Measurements from ENCODE around the gene ZC3H13.

Gene ZC3H13

DNA sequence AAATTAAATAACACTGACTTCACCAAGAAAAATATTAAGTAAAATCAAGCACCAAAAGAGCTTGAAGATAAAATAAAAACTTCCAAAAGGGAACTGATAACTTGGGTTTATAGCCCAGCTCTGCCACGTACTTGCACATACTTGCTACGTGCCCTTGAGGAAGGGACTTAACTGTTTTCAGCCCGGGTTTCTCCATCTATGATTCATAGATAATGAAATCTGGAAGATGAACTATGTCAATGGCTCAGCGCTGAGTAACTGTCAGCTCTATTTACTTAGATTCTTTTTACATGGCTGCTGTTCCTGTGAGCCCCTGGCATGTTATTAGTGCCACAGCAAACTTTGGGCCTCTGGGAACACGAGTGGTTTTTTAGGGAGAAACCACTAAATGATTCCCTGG is 9.6 kb upstream of the ZC3H13 start:
- Histone ChIP-seq H3K36me3 (ENCODE audit: insufficient read depth, low read length) (no peaks in the 10 kb centered on the region), H3K9me2 (replicated peaks; ENCODE audit: low read depth, low read length) (no peaks in the 10 kb centered on the region), H2AFZ (ENCODE audit: low read length) (no peak overlapping the region), H3F3A (ENCODE audit: low read depth) (no peaks in the 10 kb centered on the region), H3K4me3 (ENCODE audit: low read length, poor library complexity, severe bottlenecking) (no peak overlapping the region), H4K20me1 (ENCODE audit: insufficient read depth, low read length, poor library complexity, severe bottlenecking) (no peaks in the 10 kb centered on the region), H3K4me1 (ENCODE audit: insufficient read depth, low read length, poor library complexity, severe bottlenecking) (peaks cover 33% of the 10 kb centered on the region), H3K79me2 (ENCODE audit: insufficient read depth, low read length) (peaks cover 7% of the 10 kb centered on the region; the same call in 1 of the 2 replicates), H3K27me3 (ENCODE audit: insufficient read depth, low read length, poor library complexity, severe bottlenecking) (no peaks in the 10 kb centered on the region), H3K9me3 (ENCODE audit: insufficient read depth, low read depth, low read length) (no peaks in the 10 kb centered on the region), H3K4me2 (ENCODE audit: low read depth, low read length, poor library complexity, severe bottlenecking) (no peak overlapping the region), H3K9ac (ENCODE audit: low read depth, low read length, poor library complexity, severe bottlenecking) (no peak overlapping the region)
- no peak for TF ChIP-seq EZH2phosphoT487 (IDR thresholded peaks at IDR 0.05; ENCODE audit: borderline replicate concordance)
- TF ChIP-seq, protein P1, sequence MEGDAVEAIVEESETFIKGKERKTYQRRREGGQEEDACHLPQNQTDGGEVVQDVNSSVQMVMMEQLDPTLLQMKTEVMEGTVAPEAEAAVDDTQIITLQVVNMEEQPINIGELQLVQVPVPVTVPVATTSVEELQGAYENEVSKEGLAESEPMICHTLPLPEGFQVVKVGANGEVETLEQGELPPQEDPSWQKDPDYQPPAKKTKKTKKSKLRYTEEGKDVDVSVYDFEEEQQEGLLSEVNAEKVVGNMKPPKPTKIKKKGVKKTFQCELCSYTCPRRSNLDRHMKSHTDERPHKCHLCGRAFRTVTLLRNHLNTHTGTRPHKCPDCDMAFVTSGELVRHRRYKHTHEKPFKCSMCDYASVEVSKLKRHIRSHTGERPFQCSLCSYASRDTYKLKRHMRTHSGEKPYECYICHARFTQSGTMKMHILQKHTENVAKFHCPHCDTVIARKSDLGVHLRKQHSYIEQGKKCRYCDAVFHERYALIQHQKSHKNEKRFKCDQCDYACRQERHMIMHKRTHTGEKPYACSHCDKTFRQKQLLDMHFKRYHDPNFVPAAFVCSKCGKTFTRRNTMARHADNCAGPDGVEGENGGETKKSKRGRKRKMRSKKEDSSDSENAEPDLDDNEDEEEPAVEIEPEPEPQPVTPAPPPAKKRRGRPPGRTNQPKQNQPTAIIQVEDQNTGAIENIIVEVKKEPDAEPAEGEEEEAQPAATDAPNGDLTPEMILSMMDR (conservative IDR thresholded peaks at IDR 0.05; ENCODE audit: low read length) = no peak

DNA sequence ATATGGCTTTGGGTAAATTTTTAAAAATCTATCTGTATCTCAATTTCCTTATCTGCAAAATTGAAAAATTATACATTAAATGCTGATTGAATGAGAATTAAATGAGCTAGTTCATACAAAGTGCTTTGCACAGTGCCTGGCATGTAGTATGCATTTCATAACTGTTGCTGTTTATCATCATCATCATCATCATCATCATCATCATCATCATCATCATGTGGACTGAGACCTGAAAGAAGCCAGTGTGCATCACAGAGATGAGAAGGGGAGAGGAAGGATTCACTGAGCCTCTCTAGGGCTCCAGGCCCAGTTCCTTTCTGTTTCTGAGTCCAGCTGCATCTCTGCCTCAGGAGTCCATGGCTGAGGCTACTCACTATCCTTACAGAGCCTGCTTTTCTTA is 6.9 kb upstream of the ZC3H13 start:
- Histone ChIP-seq H3K4me1 (ENCODE audit: insufficient read depth, low read length, poor library complexity, severe bottlenecking) (peaks cover 50% of the 10 kb centered on the region), H3K36me3 (ENCODE audit: insufficient read depth, low read length) (no peaks in the 10 kb centered on the region), H4K20me1 (ENCODE audit: insufficient read depth, low read length, poor library complexity, severe bottlenecking) (no peaks in the 10 kb centered on the region), H3K79me2 (ENCODE audit: insufficient read depth, low read length) (peaks cover 31% of the 10 kb centered on the region), H3F3A (ENCODE audit: low read depth) (no peaks in the 10 kb centered on the region), H3K4me2 (ENCODE audit: low read depth, low read length, poor library complexity, severe bottlenecking) (no peak overlapping the region), H3K9ac (ENCODE audit: low read depth, low read length, poor library complexity, severe bottlenecking) (no peak overlapping the region), H3K27me3 (ENCODE audit: insufficient read depth, low read length, poor library complexity, severe bottlenecking) (no peaks in the 10 kb centered on the region), H3K4me3 (ENCODE audit: low read length, poor library complexity, severe bottlenecking) (no peak overlapping the region), H2AFZ (ENCODE audit: low read length) (no peak overlapping the region), H3K9me3 (ENCODE audit: insufficient read depth, low read depth, low read length) (no peaks in the 10 kb centered on the region), H3K9me2 (replicated peaks; ENCODE audit: low read depth, low read length) (no peaks in the 10 kb centered on the region)
- TF ChIP-seq, protein P1 (conservative IDR thresholded peaks at IDR 0.05; ENCODE audit: low read length) = no peak
- no peak for TF ChIP-seq EZH2phosphoT487 (IDR thresholded peaks at IDR 0.05; ENCODE audit: borderline replicate concordance)

DNA sequence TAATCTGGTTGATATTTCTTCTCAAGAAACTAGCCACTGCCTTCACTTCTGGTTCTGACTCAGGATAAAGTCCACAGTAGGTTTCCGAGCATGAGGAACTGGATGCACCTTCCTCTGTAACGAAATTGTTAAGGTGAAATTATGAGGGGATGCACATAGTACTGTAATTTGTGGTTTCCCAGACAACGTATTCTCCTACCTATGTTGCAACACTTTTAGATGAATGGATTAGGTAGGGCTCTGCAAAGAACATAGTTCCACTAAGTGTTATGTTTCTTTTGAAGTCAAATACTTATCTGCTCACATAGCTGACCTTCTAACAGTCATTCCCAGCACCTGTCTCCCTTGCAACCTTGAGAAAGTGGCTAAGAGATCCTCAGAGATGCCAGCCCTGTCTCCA is 5.7 kb upstream of the ZC3H13 start:
- TF ChIP-seq, protein P1 (conservative IDR thresholded peaks at IDR 0.05; ENCODE audit: low read length) = no peak
- no peak for TF ChIP-seq EZH2phosphoT487 (IDR thresholded peaks at IDR 0.05; ENCODE audit: borderline replicate concordance)
- H3K4me3 ChIP-seq (ENCODE audit: low read length, poor library complexity, severe bottlenecking) = no peak overlapping the region
- no peaks in the 10 kb centered on the region for H4K20me1 ChIP-seq (ENCODE audit: insufficient read depth, low read length, poor library complexity, severe bottlenecking)
- H3K36me3 ChIP-seq (ENCODE audit: insufficient read depth, low read length) = no peaks in the 10 kb centered on the region
- no peaks in the 10 kb centered on the region for H3F3A ChIP-seq (ENCODE audit: low read depth)
- H3K4me1 ChIP-seq (ENCODE audit: insufficient read depth, low read length, poor library complexity, severe bottlenecking) = peaks cover 61% of the 10 kb centered on the region
- no peaks in the 10 kb centered on the region for H3K9me3 ChIP-seq (ENCODE audit: insufficient read depth, low read depth, low read length)
- H3K27me3 ChIP-seq (ENCODE audit: insufficient read depth, low read length, poor library complexity, severe bottlenecking) = no peaks in the 10 kb centered on the region
- no peaks in the 10 kb centered on the region for H3K9me2 ChIP-seq (replicated peaks; ENCODE audit: low read depth, low read length)
- peaks cover 42% of the 10 kb centered on the region for H3K79me2 ChIP-seq (ENCODE audit: insufficient read depth, low read length)
- H3K9ac ChIP-seq (ENCODE audit: low read depth, low read length, poor library complexity, severe bottlenecking) = no peak overlapping the region
- H3K4me2 ChIP-seq (ENCODE audit: low read depth, low read length, poor library complexity, severe bottlenecking) = peak overlapping the region; percentile 8
- H2AFZ ChIP-seq (ENCODE audit: low read length) = no peak overlapping the region

Data from Loucy (cell line).